ENCODE results near the gene NOP56.
"Not testable (repeated sequence)": the region's sequence is repeated elsewhere in the genome, so short reads cannot be mapped to it uniquely, and the experiment has no call there.

Gene NOP56

GRCh38 chr20:2682040-2682439 lies 29.6 kb downstream of the NOP56 start:
- not testable (repeated sequence) for DNase-seq (ENCODE audit: low read depth, low spot score)

GRCh38 chr20:2684817-2685216 lies 32.4 kb downstream of the NOP56 start:
- DNase-seq (ENCODE audit: low read depth, low spot score), result not testable (repeated sequence)

GRCh38 chr20:2687514-2687913 lies 35.1 kb downstream of the NOP56 start:
- DNase-seq (ENCODE audit: low read depth, low spot score), result no peak

GRCh38 chr20:2688041-2688591 lies 35.7 kb downstream of the NOP56 start:
- DNase-seq (ENCODE audit: low read depth, low spot score), result peak; percentile 83

GRCh38 chr20:2690213-2690612 lies 37.8 kb downstream of the NOP56 start:
- DNase-seq (ENCODE audit: low read depth, low spot score), result no peak

GRCh38 chr20:2690718-2691117 lies 38.3 kb downstream of the NOP56 start:
- DNase-seq (ENCODE audit: low read depth, low spot score), result no peak

- no peak for DNase-seq (ENCODE audit: low read depth, low spot score)
Measured at GRCh38 chr20:2691127-2691526, 38.7 kb downstream of the NOP56 start.

- DNase-seq (ENCODE audit: low read depth, low spot score), result no peak
Measured at GRCh38 chr20:2691663-2692035, 39.2 kb downstream of the NOP56 start.

GRCh38 chr20:2692036-2692885 lies 39.8 kb downstream of the NOP56 start, which contains the start of gene EBF4:
Gene EBF4, plus strand, starts transcription at chr20:2692780. Its CDS starts 866 bp downstream, at chr20:2693646.
- no peak for DNase-seq (ENCODE audit: low read depth, low spot score)

- DNase-seq (ENCODE audit: low read depth, low spot score), result no peak
Measured at GRCh38 chr20:2692886-2693285, 40.5 kb downstream of the NOP56 start.

GRCh38 chr20:2693286-2694007 lies 41.0 kb downstream of the NOP56 start:
- DNase-seq (ENCODE audit: low read depth, low spot score), result peak; percentile 43

- DNase-seq (ENCODE audit: low read depth, low spot score), result peak; percentile 47
Measured at GRCh38 chr20:2694008-2694471, 41.6 kb downstream of the NOP56 start.

- DNase-seq (ENCODE audit: low read depth, low spot score), result no peak
Measured at GRCh38 chr20:2694519-2694918, 42.1 kb downstream of the NOP56 start.

- no peak for DNase-seq (ENCODE audit: low read depth, low spot score)
Measured at GRCh38 chr20:2695206-2695983, 43.0 kb downstream of the NOP56 start.

- DNase-seq (ENCODE audit: low read depth, low spot score), result not testable (repeated sequence)
Measured at GRCh38 chr20:2695984-2696525, 43.6 kb downstream of the NOP56 start.

- no peak for DNase-seq (ENCODE audit: low read depth, low spot score)
Measured at GRCh38 chr20:2696646-2697045, 44.2 kb downstream of the NOP56 start.

- no peak for DNase-seq (ENCODE audit: low read depth, low spot score)
Measured at GRCh38 chr20:2697768-2698167, 45.3 kb downstream of the NOP56 start.

- no peak for DNase-seq (ENCODE audit: low read depth, low spot score)
Measured at GRCh38 chr20:2698186-2698817, 45.9 kb downstream of the NOP56 start.

GRCh38 chr20:2698912-2699311 lies 46.5 kb downstream of the NOP56 start:
- DNase-seq (ENCODE audit: low read depth, low spot score), result no peak

GRCh38 chr20:2699775-2700413 lies 47.5 kb downstream of the NOP56 start:
- no peak for DNase-seq (ENCODE audit: low read depth, low spot score)

Measured in ELF-1 (cell line).